Ovary (tissue), 3 donors: ENCODE results near the gene ST6GALNAC6.

Experiments used
- CTCF ChIP-seq, 3 donors: fragments of 450-650 bp in 2 of 3; fragments of 200-600 bp in 1 of 3; IDR thresholded peaks; one replicate each; pipeline versions ENCODE4 v1.5.1 to v1.8.0; 2016 to 2022; ENCODE audit warnings: antibody characterized with exemption in 3 of 3, mild to moderate bottlenecking in 1 of 3
- EP300 ChIP-seq: sonication (generic); formaldehyde crosslinking; IDR thresholded peaks from one replicate; pipeline ENCODE4 v1.6.1; 2017; ENCODE audit warnings: antibody characterized with exemption
- POLR2A ChIP-seq: fragments of 450-650 bp; IDR thresholded peaks from one replicate; pipeline ENCODE4 v1.6.1; 2017; ENCODE audit warnings: antibody characterized with exemption, mild to moderate bottlenecking, moderate library complexity
- donor health status: DM: no; HTN: no; CAD: no.

- TF ChIP-seq CTCF (IDR thresholded peaks at IDR 0.05) = no peak
- no peak for TF ChIP-seq POLR2A
- TF ChIP-seq EP300 = no peak
Observed at GRCh38 chr9:127866535-127866934, 32.9 kb downstream of the ST6GALNAC6 start.
